HepG2 (cell line): ENCODE data around the gene SFXN5. TPM values are rescaled to one million over a fixed set of nuclear protein-coding genes. Genes with fewer than 3 reads are reported as not detected.

ENCODE experiments used
- CREM ChIP-seq, 2 experiments: sonication (generic) in 1 of 2; formaldehyde crosslinking in 1 of 2; IDR thresholded peaks; 2 replicates each; pipeline versions ENCODE4 v1.4.0 to v1.6.1; 2016 to 2020; ENCODE audit warnings: antibody characterized with exemption in 1 of 2, mild to moderate bottlenecking in 1 of 2, missing genetic modification reagents in 1 of 2
- ERF ChIP-seq: IDR thresholded peaks from 2 replicates; pipeline ENCODE4 v1.6.1; 2018; ENCODE audit warnings: missing biosample characterization, missing genetic modification reagents
- KLF6 ChIP-seq: IDR thresholded peaks from 2 replicates; pipeline ENCODE4 v1.8.0; 2016; ENCODE audit warnings: missing biosample characterization, missing genetic modification reagents
- SOX5 ChIP-seq: IDR thresholded peaks from 2 replicates; pipeline ENCODE4 v1.6.1; 2016; ENCODE audit warnings: borderline replicate concordance
- ZNF674 ChIP-seq: sonication (generic); formaldehyde crosslinking; IDR thresholded peaks from 2 replicates; pipeline ENCODE4 v1.5.0; 2020; ENCODE audit warnings: low read depth, mild to moderate bottlenecking, missing genetic modification reagents
- ZNF788 ChIP-seq: sonication (generic); formaldehyde crosslinking; IDR thresholded peaks from 2 replicates; pipeline ENCODE4 v1.5.0; 2020; ENCODE audit warnings: mild to moderate bottlenecking, missing genetic modification reagents, borderline replicate concordance
- polyA plus RNA-seq, 8 experiments: library from polyadenylated mRNA; depleted of rRNA in 3 of 8; stranded (reverse) in 7 of 8; unstranded in 1 of 8; fragments of >200 nt; fragmentation: Illumina TruSeq in 4 of 8; extraction: Trizol in 4 of 8; gene quantifications; 2 replicates each; pipeline versions ENCODE4 v1.2.1 to v1.2.3, GENCODE V29; 2011 to 2016; ENCODE audit warnings: low read depth in 4 of 8, missing spikeins in 1 of 8, mixed read lengths in 1 of 8; ENCODE audit not compliant: insufficient read depth in 1 of 8
- total RNA-seq, 5 experiments: library from RNA; depleted of rRNA; stranded (reverse); fragments of >200 nt; fragmentation: Illumina TruSeq; extraction: Trizol; gene quantifications; 2 replicates each; pipeline ENCODE4 v1.2.3, GENCODE V29; 2016; ENCODE audit warnings: low read depth in 1 of 5
- TF ChIP-seq, protein P1 (sequence below): IDR thresholded peaks from 2 replicates; pipeline ENCODE4 v1.6.1; 2016; ENCODE audit warnings: missing biosample characterization, missing genetic modification reagents, low read depth
- TF ChIP-seq, protein P2 (sequence below): sonication (generic); formaldehyde crosslinking; IDR thresholded peaks from 2 replicates; pipeline ENCODE4 v1.4.0; 2020; ENCODE audit warnings: missing genetic modification reagents
- TF ChIP-seq, protein P3 (sequence below): sonication (generic); formaldehyde crosslinking; IDR thresholded peaks from 2 replicates; pipeline ENCODE4 v1.4.0; 2020; ENCODE audit warnings: missing genetic modification reagents, borderline replicate concordance
- TF ChIP-seq, protein P4 (sequence below): sonication (generic); formaldehyde crosslinking; IDR thresholded peaks from 2 replicates; pipeline ENCODE4 v1.4.0; 2020; ENCODE audit warnings: missing genetic modification reagents
- TF ChIP-seq, protein P5 (sequence below): sonication (generic); formaldehyde crosslinking; IDR thresholded peaks from 2 replicates; pipeline ENCODE4 v1.4.0; 2020; ENCODE audit warnings: missing genetic modification reagents
- TF ChIP-seq, protein P6 (sequence below), 2 experiments: sonication (generic) in 1 of 2; formaldehyde crosslinking in 1 of 2; IDR thresholded peaks; 2 replicates each; pipeline versions ENCODE4 v1.4.0 to v1.6.1; 2018 to 2020; ENCODE audit warnings: missing genetic modification reagents in 2 of 2, borderline replicate concordance in 1 of 2, low read depth in 1 of 2, mild to moderate bottlenecking in 1 of 2, missing biosample characterization in 1 of 2

Gene SFXN5
- total and polyA plus RNA-seq, 2 of the 13 experiments (the other 11 are each of a cell fraction or from before 2014, with no cell fraction given) = 34.9 to 37.4 TPM

DNA sequence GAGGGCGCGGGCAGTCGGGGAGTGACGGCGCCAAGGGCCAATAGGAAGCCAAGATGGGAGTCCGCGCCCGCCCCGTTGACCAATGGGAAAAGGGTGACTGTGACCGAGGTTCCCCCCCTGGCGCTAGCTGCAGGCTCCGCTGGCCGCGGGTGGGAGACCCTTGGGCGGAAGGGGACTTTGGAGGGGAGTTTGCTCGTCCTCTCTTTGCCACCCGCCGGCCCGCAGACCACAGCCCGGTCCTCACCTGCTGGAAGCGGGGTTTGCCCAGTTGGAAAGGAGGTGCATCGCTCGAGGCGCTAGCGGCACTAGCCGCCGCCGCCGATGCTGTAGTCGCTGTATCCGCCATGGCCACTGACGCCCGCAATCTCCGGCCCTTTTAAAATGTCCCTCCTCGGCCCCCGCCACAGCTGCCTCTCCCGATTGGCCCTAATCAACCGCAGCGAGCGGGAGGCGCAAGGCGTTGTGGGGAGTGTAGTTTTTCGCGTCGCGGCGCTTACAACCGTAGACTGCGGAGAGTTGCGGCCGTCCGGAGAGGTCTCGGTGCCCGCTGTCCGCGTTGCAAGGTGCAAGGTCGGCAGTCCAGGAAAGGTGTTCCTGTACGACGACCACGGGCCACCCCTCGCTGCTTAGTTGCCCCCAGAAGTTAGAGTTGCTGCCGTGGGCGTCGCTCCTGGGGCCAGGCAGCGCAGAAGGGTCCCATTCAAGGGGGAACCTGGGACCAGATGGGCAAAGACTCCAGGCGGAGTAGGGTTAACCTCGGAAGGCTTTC, at the start of gene SFXN5 (continued):
- TF ChIP-seq, protein P1, sequence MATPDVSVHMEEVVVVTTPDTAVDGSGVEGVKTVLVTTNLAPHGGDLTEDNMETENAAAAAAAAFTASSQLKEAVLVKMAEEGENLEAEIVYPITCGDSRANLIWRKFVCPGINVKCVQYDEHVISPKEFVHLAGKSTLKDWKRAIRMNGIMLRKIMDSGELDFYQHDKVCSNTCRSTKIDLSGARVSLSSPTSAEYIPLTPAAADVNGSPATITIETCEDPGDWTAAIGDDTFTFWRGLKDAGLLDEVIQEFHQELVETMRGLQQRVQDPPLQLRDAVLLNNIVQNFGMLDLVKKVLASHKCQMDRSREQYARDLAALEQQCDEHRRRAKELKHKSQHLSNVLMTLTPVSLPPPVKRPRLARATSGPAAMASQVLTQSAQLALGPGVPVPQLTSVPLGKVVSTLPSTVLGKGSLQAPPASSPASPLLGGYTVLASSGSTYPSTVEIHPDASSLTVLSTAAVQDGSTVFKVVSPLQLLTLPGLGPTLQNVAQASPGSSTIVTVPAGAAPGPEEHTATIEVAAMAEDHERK (CRISPR knock-in tag) = peak; percentile 40; the same call in 1 of the 2 replicates
- peak; percentile 46; the same call in 1 of the 2 replicates for TF ChIP-seq SOX5
- peak; percentile 63; the same call in 1 of the 2 replicates for TF ChIP-seq ERF (CRISPR knock-in tag)
- TF ChIP-seq ZNF788 (CRISPR knock-in tag) = peak; percentile 89
- TF ChIP-seq, protein P2, sequence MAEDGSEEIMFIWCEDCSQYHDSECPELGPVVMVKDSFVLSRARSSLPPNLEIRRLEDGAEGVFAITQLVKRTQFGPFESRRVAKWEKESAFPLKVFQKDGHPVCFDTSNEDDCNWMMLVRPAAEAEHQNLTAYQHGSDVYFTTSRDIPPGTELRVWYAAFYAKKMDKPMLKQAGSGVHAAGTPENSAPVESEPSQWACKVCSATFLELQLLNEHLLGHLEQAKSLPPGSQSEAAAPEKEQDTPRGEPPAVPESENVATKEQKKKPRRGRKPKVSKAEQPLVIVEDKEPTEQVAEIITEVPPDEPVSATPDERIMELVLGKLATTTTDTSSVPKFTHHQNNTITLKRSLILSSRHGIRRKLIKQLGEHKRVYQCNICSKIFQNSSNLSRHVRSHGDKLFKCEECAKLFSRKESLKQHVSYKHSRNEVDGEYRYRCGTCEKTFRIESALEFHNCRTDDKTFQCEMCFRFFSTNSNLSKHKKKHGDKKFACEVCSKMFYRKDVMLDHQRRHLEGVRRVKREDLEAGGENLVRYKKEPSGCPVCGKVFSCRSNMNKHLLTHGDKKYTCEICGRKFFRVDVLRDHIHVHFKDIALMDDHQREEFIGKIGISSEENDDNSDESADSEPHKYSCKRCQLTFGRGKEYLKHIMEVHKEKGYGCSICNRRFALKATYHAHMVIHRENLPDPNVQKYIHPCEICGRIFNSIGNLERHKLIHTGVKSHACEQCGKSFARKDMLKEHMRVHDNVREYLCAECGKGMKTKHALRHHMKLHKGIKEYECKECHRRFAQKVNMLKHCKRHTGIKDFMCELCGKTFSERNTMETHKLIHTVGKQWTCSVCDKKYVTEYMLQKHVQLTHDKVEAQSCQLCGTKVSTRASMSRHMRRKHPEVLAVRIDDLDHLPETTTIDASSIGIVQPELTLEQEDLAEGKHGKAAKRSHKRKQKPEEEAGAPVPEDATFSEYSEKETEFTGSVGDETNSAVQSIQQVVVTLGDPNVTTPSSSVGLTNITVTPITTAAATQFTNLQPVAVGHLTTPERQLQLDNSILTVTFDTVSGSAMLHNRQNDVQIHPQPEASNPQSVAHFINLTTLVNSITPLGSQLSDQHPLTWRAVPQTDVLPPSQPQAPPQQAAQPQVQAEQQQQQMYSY (CRISPR knock-in tag) = no peak
- TF ChIP-seq ZNF674 (CRISPR knock-in tag) = 0 out of 2 replicates have a peak, but pooled peaks have one; percentile 15
- TF ChIP-seq, protein P3, sequence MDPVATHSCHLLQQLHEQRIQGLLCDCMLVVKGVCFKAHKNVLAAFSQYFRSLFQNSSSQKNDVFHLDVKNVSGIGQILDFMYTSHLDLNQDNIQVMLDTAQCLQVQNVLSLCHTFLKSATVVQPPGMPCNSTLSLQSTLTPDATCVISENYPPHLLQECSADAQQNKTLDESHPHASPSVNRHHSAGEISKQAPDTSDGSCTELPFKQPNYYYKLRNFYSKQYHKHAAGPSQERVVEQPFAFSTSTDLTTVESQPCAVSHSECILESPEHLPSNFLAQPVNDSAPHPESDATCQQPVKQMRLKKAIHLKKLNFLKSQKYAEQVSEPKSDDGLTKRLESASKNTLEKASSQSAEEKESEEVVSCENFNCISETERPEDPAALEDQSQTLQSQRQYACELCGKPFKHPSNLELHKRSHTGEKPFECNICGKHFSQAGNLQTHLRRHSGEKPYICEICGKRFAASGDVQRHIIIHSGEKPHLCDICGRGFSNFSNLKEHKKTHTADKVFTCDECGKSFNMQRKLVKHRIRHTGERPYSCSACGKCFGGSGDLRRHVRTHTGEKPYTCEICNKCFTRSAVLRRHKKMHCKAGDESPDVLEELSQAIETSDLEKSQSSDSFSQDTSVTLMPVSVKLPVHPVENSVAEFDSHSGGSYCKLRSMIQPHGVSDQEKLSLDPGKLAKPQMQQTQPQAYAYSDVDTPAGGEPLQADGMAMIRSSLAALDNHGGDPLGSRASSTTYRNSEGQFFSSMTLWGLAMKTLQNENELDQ (CRISPR knock-in tag) = no peak
- TF ChIP-seq, protein P4, sequence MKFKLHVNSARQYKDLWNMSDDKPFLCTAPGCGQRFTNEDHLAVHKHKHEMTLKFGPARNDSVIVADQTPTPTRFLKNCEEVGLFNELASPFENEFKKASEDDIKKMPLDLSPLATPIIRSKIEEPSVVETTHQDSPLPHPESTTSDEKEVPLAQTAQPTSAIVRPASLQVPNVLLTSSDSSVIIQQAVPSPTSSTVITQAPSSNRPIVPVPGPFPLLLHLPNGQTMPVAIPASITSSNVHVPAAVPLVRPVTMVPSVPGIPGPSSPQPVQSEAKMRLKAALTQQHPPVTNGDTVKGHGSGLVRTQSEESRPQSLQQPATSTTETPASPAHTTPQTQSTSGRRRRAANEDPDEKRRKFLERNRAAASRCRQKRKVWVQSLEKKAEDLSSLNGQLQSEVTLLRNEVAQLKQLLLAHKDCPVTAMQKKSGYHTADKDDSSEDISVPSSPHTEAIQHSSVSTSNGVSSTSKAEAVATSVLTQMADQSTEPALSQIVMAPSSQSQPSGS = 0 out of 2 replicates have a peak, but pooled peaks have one; percentile 37
- TF ChIP-seq KLF6 (CRISPR knock-in tag) = peak; percentile 43; the same call in 1 of the 2 replicates
- TF ChIP-seq, protein P5, sequence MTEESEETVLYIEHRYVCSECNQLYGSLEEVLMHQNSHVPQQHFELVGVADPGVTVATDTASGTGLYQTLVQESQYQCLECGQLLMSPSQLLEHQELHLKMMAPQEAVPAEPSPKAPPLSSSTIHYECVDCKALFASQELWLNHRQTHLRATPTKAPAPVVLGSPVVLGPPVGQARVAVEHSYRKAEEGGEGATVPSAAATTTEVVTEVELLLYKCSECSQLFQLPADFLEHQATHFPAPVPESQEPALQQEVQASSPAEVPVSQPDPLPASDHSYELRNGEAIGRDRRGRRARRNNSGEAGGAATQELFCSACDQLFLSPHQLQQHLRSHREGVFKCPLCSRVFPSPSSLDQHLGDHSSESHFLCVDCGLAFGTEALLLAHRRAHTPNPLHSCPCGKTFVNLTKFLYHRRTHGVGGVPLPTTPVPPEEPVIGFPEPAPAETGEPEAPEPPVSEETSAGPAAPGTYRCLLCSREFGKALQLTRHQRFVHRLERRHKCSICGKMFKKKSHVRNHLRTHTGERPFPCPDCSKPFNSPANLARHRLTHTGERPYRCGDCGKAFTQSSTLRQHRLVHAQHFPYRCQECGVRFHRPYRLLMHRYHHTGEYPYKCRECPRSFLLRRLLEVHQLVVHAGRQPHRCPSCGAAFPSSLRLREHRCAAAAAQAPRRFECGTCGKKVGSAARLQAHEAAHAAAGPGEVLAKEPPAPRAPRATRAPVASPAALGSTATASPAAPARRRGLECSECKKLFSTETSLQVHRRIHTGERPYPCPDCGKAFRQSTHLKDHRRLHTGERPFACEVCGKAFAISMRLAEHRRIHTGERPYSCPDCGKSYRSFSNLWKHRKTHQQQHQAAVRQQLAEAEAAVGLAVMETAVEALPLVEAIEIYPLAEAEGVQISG (CRISPR knock-in tag) = peak; percentile 89
- TF ChIP-seq, protein P6, sequence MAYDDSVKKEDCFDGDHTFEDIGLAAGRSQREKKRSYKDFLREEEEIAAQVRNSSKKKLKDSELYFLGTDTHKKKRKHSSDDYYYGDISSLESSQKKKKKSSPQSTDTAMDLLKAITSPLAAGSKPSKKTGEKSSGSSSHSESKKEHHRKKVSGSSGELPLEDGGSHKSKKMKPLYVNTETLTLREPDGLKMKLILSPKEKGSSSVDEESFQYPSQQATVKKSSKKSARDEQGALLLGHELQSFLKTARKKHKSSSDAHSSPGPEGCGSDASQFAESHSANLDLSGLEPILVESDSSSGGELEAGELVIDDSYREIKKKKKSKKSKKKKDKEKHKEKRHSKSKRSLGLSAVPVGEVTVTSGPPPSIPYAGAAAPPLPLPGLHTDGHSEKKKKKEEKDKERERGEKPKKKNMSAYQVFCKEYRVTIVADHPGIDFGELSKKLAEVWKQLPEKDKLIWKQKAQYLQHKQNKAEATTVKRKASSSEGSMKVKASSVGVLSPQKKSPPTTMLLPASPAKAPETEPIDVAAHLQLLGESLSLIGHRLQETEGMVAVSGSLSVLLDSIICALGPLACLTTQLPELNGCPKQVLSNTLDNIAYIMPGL (CRISPR knock-in tag; IDR thresholded peaks at IDR 0.05; ENCODE audit: borderline replicate concordance in 1 of 2, low read depth in 1 of 2) = peak; percentile 2 to 86; a peak in 2 of 4 replicates
- TF ChIP-seq CREM (IDR thresholded peaks at IDR 0.05) = peak; percentile 91
- no peak for TF ChIP-seq CREM (CRISPR knock-in tag; IDR thresholded peaks at IDR 0.05)
